Prostate gland (tissue), 2 donors: Measurements from ENCODE around the gene CYP1A1. TPM values are rescaled to one million over a fixed set of nuclear protein-coding genes. Genes with fewer than 3 reads are reported as not detected.

Source experiments
- DNase-seq: peaks from one replicate; pipeline ENCODE4 v3.0.0-alpha.2; 2019; ENCODE audit warnings: low spot score
- H3K27ac ChIP-seq, 2 donors: fragments of 200-600 bp; sonication (generic); 2 replicates each; pipeline ENCODE4 v1.5.1; 2017 to 2019
- H3K27me3 ChIP-seq: fragments of 200-600 bp; sonication (generic); replicated peaks from 2 replicates; pipeline ENCODE4 v1.5.1; 2019; ENCODE audit not compliant: insufficient read depth
- H3K36me3 ChIP-seq, 2 donors: fragments of 200-600 bp; sonication (generic); 1 replicate in 1 of 2; 2 replicates in 1 of 2; pipeline versions ENCODE4 v1.5.1 to v1.8.1; 2017 to 2019
- H3K4me1 ChIP-seq: fragments of 200-600 bp; sonication (generic); replicated peaks from 2 replicates; pipeline ENCODE4 v1.5.1; 2019
- H3K4me3 ChIP-seq, 2 donors: fragments of 200-600 bp; sonication (generic); 2 replicates each; pipeline ENCODE4 v1.5.1; 2017 to 2019
- H3K9me3 ChIP-seq: fragments of 200-600 bp; sonication (generic); 2 replicates; pipeline ENCODE4 v1.5.1; 2017
- POLR2A ChIP-seq: fragments of 450-650 bp; IDR thresholded peaks from one replicate; pipeline ENCODE4 v1.6.1; 2016; ENCODE audit warnings: antibody characterized with exemption, mild to moderate bottlenecking
- POLR2AphosphoS5 ChIP-seq: sonication (generic); formaldehyde crosslinking; IDR thresholded peaks from one replicate; pipeline ENCODE4 v1.6.1; 2017; ENCODE audit warnings: antibody characterized with exemption
- WGBS: methylation state at CpG from one replicate; pipeline ENCODE4 v1.1.5; 2018; 5-methylcytosine and 5-hydroxymethylcytosine counted together
- intact Hi-C: fragments of 100-400 bp; cut with DNase I; formaldehyde crosslinking; loops from one replicate; pipeline ENCODE4 v1.14.2; 2022
- total RNA-seq, 2 donors: library from RNA; depleted of rRNA; stranded (reverse); fragments of >200 nt; gene quantifications; one replicate each; pipeline ENCODE4 v1.1.0, GENCODE V29; 2016
- TF ChIP-seq, protein P1 (sequence below), 4 experiments: fragments of 200-600 bp in 2 of 4; fragments of 450-650 bp in 2 of 4; sonication (generic) in 2 of 4; IDR thresholded peaks; 1 replicate in 3 of 4; 2 replicates in 1 of 4; pipeline ENCODE4 v1.5.1; 2016 to 2019; ENCODE audit warnings: antibody characterized with exemption in 4 of 4, mild to moderate bottlenecking in 2 of 4, moderate library complexity in 2 of 4

The CYP1A1 gene, protein sequence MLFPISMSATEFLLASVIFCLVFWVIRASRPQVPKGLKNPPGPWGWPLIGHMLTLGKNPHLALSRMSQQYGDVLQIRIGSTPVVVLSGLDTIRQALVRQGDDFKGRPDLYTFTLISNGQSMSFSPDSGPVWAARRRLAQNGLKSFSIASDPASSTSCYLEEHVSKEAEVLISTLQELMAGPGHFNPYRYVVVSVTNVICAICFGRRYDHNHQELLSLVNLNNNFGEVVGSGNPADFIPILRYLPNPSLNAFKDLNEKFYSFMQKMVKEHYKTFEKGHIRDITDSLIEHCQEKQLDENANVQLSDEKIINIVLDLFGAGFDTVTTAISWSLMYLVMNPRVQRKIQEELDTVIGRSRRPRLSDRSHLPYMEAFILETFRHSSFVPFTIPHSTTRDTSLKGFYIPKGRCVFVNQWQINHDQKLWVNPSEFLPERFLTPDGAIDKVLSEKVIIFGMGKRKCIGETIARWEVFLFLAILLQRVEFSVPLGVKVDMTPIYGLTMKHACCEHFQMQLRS
- total RNA-seq: 1 to 10 TPM in 1 of 2 donors, under 1 TPM in 1; 0.57 to 6.9 TPM

- no peaks in the 10 kb centered on the region for H3K36me3 ChIP-seq
- H3K27ac ChIP-seq: no peak within 1 kb of the TSS
- H3K27me3 ChIP-seq: peaks cover 4% of the 10 kb centered on the region
- intact Hi-C loops: no loop called here
- WGBS: 2% methylated on average over 9 of the region's 10 CpGs
- DNase-seq: no peak
- no peak for TF ChIP-seq POLR2A
- TF ChIP-seq, protein P1, sequence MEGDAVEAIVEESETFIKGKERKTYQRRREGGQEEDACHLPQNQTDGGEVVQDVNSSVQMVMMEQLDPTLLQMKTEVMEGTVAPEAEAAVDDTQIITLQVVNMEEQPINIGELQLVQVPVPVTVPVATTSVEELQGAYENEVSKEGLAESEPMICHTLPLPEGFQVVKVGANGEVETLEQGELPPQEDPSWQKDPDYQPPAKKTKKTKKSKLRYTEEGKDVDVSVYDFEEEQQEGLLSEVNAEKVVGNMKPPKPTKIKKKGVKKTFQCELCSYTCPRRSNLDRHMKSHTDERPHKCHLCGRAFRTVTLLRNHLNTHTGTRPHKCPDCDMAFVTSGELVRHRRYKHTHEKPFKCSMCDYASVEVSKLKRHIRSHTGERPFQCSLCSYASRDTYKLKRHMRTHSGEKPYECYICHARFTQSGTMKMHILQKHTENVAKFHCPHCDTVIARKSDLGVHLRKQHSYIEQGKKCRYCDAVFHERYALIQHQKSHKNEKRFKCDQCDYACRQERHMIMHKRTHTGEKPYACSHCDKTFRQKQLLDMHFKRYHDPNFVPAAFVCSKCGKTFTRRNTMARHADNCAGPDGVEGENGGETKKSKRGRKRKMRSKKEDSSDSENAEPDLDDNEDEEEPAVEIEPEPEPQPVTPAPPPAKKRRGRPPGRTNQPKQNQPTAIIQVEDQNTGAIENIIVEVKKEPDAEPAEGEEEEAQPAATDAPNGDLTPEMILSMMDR (IDR thresholded peaks at IDR 0.05): no peak
- no peak for TF ChIP-seq POLR2AphosphoS5
- H3K4me3 ChIP-seq: peak within 1 kb of the TSS; percentile 37 to 39
- H3K9me3 ChIP-seq: no peaks in the 10 kb centered on the region
- H3K4me1 ChIP-seq: no peaks in the 10 kb centered on the region
Measured at GRCh38 chr15:74725225-74725774, at the start of gene CYP1A1. CYP1A1 (minus strand) TSS chr15:74725528; CDS start chr15:74723097, 2,431 bp downstream.

DNA sequence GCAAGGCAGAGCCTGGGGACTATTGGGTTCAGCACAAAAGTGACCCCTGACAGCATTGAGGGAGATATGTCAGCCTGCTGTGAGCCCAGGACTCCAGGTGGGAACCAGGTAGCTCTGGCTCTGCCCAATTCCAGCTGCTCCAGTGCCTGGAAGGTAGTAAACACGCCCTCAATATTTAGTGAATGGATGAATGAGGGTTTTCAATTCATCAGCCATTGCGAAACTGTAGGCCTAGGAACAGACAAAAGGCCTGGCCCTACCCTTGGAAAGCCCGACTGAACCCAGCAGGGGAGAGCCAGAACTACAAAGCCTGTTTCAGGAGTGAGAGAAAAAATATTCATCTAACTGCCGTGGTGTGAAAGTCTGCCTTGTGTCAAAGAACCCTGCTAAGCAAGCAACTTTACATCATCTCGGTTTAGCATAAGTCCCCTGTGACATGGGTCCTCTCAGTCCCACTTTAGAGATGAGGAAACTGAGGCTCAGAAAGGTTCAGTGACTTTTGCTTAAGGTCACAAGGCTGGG, 48.5 kb upstream of the CYP1A1 start:
- H3K4me1 ChIP-seq: no peaks in the 10 kb centered on the region
- 67% methylated on average over 5 of the region's 5 CpGs for WGBS
- DNase-seq: no peak
- no peaks in the 10 kb centered on the region for H3K9me3 ChIP-seq
- intact Hi-C loops: no loop called here
- H3K36me3 ChIP-seq: no peaks in the 10 kb centered on the region
- TF ChIP-seq POLR2A (no peak), POLR2AphosphoS5 (no peak)
- TF ChIP-seq, protein P1 (IDR thresholded peaks at IDR 0.05): no peak
- no peaks in the 10 kb centered on the region for H3K27me3 ChIP-seq
- H3K27ac ChIP-seq: no peak overlapping the region
- H3K4me3 ChIP-seq: no peak overlapping the region

- Histone ChIP-seq H3K4me3 (no peak overlapping the region), H3K27ac (no peak overlapping the region), H3K36me3 (no peaks in the 10 kb centered on the region), H3K27me3 (no peaks in the 10 kb centered on the region), H3K4me1 (no peaks in the 10 kb centered on the region), H3K9me3 (no peaks in the 10 kb centered on the region)
- no peak for DNase-seq
- TF ChIP-seq, protein P1 (IDR thresholded peaks at IDR 0.05): no peak
- no peak for TF ChIP-seq POLR2AphosphoS5
- no peak for TF ChIP-seq POLR2A
- WGBS: 71% methylated on average over 5 of the region's 5 CpGs
- intact Hi-C loops: no loop called here
Measured at GRCh38 chr15:74773329-74773728, 48.0 kb upstream of the CYP1A1 start.

- no peaks in the 10 kb centered on the region for H3K9me3 ChIP-seq
- H3K36me3 ChIP-seq: no peaks in the 10 kb centered on the region
- no peaks in the 10 kb centered on the region for H3K27me3 ChIP-seq
- intact Hi-C loops: loop anchor here (2.0 kb wide), 1 partner anchor 180 kb away; no protein-coding TSS in a partner anchor
- WGBS: 66% methylated on average over 4 of the region's 4 CpGs
- no peaks in the 10 kb centered on the region for H3K4me1 ChIP-seq
- H3K27ac ChIP-seq: no peak overlapping the region
- TF ChIP-seq POLR2AphosphoS5 (no peak), POLR2A (no peak)
- TF ChIP-seq, protein P1 (IDR thresholded peaks at IDR 0.05): no peak
- no peak overlapping the region for H3K4me3 ChIP-seq
- no peak for DNase-seq
Measured at GRCh38 chr15:74770211-74770903, 45.0 kb upstream of the CYP1A1 start.
